ENCODE results near the gene VSTM2L.

VSTM2L gene

DNA sequence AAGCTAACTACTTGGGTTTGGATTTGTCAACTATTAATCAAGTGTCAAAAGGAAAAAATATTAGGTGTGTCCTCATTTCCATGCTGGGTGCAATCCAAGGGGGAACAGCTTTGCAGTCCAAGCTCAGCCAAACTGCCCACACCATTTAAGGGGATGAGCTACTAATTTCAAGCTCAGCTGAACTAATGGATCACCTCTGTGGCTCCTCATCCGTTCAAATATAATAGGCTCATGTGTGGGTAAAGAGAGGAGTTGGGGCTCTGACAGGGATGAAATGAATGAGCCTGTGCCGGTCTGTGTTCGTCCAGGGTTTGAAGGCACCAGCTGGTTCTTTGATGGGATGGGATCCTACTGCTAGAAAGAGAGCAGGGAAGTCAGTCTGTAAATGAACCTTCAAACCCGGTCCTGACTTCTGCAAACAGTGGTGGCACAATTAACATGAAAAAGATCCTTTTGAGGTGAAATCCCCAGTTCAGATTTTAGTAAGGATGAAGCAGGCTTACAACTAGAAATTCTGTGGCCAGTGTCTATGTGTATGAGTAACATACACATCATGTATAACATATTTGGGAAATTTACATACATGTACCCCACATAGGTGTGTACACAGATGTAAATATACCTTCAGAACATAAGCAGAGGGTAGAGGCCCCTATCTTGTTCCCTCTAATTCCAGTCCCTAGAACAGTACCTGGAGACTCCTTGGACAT, 88.4 kb downstream of the VSTM2L start:
- DNase-seq: no peak

GRCh38 chr20:37991908-37992307, 89.0 kb downstream of the VSTM2L start:
- no peak for DNase-seq

- DNase-seq: peak; percentile 13
Observed at GRCh38 chr20:37992802-37993409, 90.0 kb downstream of the VSTM2L start.

DNA sequence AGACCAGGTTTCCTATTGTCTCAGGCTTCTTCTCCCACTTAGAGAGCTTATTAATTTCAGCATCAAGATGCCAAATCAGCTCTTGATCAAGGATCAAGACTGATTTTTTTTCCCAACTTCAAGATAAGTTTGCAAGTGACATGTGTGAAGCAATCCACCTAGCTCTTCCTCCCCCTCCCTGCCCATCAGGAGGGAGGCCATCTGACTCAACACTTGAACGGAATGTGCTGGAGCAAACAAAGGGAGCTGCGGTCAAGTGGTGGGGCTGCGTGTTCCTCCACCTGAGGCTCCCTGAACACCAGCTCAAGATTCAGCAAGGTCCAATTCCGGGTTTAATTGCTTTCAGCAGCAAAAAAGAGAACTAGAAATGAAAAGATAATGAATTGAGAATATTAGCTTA, 91.6 kb downstream of the VSTM2L start:
- no peak for DNase-seq
